ENCODE data around the gene FGFR4.
A peak's percentile ranks its signal among the peaks of the same experiment; 100 is the strongest.

The FGFR4 gene

DNA sequence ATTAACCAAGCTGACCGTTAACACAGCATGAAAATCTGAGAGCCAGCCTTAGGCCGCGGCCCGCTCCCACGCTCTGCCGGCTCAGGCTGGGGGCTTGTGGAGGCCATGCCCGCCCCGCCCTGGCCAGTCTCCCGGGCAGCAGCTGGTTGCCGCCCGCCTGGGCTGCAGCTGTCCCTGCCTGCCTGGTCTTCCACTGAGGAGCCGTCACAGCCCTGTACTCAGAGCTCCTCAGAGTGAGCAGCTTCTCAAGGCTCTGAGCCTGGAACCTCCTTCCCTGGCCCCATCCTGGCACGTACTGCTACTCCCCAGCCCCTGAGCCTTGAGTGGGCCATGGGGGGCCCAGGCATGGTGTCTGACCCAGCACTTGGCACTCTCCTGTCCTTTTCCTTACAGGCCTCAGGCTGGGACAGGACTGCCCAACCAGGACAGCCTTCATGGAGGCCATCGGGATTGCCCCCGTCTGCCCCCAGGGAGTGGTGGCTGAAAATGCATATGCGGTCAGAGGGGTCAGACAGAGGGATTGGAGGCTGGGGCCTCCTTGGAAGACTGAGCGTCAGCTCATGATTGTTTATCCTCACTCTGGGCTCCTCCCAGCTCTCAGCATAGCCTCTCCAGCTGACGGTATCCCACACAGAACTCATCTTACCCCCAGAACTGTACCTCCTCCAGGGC is 11.9 kb downstream of the FGFR4 start:
- Histone ChIP-seq H3K79me2 (ENCODE audit: insufficient read depth, low read length) (no peaks in the 10 kb centered on the region), H2AFZ (ENCODE audit: low read depth, low read length) (no peak overlapping the region), H3K4me3 (ENCODE audit: low read depth in 1 of 2, low read length in 2 of 2) (no peak overlapping the region), H3K36me3 (ENCODE audit: insufficient read depth, low read length) (no peaks in the 10 kb centered on the region), H4K20me1 (ENCODE audit: insufficient read depth, low read length) (no peaks in the 10 kb centered on the region; the same call in 1 of the 2 replicates), H3K27ac (ENCODE audit: low read length) (no peak overlapping the region), H3K9ac (ENCODE audit: low read depth, low read length) (no peak overlapping the region), H3K4me2 (ENCODE audit: insufficient read depth, low read length) (no peak overlapping the region), H3K9me3 (ENCODE audit: insufficient read depth, low read length, severe bottlenecking) (no peaks in the 10 kb centered on the region), H3K27me3 (ENCODE audit: insufficient read depth, low read length, poor library complexity) (peaks cover 7% of the 10 kb centered on the region), H3K4me1 (ENCODE audit: insufficient read depth, low read length) (no peaks in the 10 kb centered on the region)
- ATAC-seq (ENCODE audit: insufficient read depth, low read depth) (no peak), DNase-seq (no peak)
- no peak for TF ChIP-seq EZH2 (IDR thresholded peaks at IDR 0.05; ENCODE audit: borderline replicate concordance, low read depth, low read length, severe bottlenecking)
- TF ChIP-seq, protein P1, sequence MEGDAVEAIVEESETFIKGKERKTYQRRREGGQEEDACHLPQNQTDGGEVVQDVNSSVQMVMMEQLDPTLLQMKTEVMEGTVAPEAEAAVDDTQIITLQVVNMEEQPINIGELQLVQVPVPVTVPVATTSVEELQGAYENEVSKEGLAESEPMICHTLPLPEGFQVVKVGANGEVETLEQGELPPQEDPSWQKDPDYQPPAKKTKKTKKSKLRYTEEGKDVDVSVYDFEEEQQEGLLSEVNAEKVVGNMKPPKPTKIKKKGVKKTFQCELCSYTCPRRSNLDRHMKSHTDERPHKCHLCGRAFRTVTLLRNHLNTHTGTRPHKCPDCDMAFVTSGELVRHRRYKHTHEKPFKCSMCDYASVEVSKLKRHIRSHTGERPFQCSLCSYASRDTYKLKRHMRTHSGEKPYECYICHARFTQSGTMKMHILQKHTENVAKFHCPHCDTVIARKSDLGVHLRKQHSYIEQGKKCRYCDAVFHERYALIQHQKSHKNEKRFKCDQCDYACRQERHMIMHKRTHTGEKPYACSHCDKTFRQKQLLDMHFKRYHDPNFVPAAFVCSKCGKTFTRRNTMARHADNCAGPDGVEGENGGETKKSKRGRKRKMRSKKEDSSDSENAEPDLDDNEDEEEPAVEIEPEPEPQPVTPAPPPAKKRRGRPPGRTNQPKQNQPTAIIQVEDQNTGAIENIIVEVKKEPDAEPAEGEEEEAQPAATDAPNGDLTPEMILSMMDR (IDR thresholded peaks at IDR 0.05; ENCODE audit: borderline replicate concordance, extremely low read depth, low read length, poor library complexity, severe bottlenecking): no peak

GRCh38 chr5:177099422-177100093 is 12.8 kb downstream of the FGFR4 start:
- Histone ChIP-seq H3K27me3 (ENCODE audit: insufficient read depth, low read length, poor library complexity) (peaks cover 7% of the 10 kb centered on the region), H3K36me3 (ENCODE audit: insufficient read depth, low read length) (no peaks in the 10 kb centered on the region), H3K79me2 (ENCODE audit: insufficient read depth, low read length) (no peaks in the 10 kb centered on the region), H3K4me1 (ENCODE audit: insufficient read depth, low read length) (no peaks in the 10 kb centered on the region), H3K4me2 (ENCODE audit: insufficient read depth, low read length) (no peak overlapping the region), H4K20me1 (ENCODE audit: insufficient read depth, low read length) (no peaks in the 10 kb centered on the region; the same call in 1 of the 2 replicates), H3K9ac (ENCODE audit: low read depth, low read length) (no peak overlapping the region), H2AFZ (ENCODE audit: low read depth, low read length) (no peak overlapping the region), H3K27ac (ENCODE audit: low read length) (no peak overlapping the region), H3K4me3 (ENCODE audit: low read depth in 1 of 2, low read length in 2 of 2) (no peak overlapping the region), H3K9me3 (ENCODE audit: insufficient read depth, low read length, severe bottlenecking) (no peaks in the 10 kb centered on the region)
- peak; percentile 10 for DNase-seq
- TF ChIP-seq, protein P1 (IDR thresholded peaks at IDR 0.05; ENCODE audit: borderline replicate concordance, extremely low read depth, low read length, poor library complexity, severe bottlenecking): no peak
- TF ChIP-seq EZH2 (IDR thresholded peaks at IDR 0.05; ENCODE audit: borderline replicate concordance, low read depth, low read length, severe bottlenecking): no peak
- ATAC-seq (ENCODE audit: insufficient read depth, low read depth): peak; percentile 56; the same call in 2 of the 3 replicates

GRCh38 chr5:177100714-177101121 is 14.0 kb downstream of the FGFR4 start:
- Histone ChIP-seq H3K27ac (ENCODE audit: low read length) (no peak overlapping the region), H3K36me3 (ENCODE audit: insufficient read depth, low read length) (no peaks in the 10 kb centered on the region), H3K9ac (ENCODE audit: low read depth, low read length) (no peak overlapping the region), H3K4me1 (ENCODE audit: insufficient read depth, low read length) (no peaks in the 10 kb centered on the region), H3K9me3 (ENCODE audit: insufficient read depth, low read length, severe bottlenecking) (no peaks in the 10 kb centered on the region), H3K4me2 (ENCODE audit: insufficient read depth, low read length) (no peak overlapping the region), H3K4me3 (ENCODE audit: low read depth in 1 of 2, low read length in 2 of 2) (no peak overlapping the region), H3K27me3 (ENCODE audit: insufficient read depth, low read length, poor library complexity) (peaks cover 7% of the 10 kb centered on the region), H4K20me1 (ENCODE audit: insufficient read depth, low read length) (no peaks in the 10 kb centered on the region; the same call in 1 of the 2 replicates), H3K79me2 (ENCODE audit: insufficient read depth, low read length) (no peaks in the 10 kb centered on the region), H2AFZ (ENCODE audit: low read depth, low read length) (no peak overlapping the region)
- ATAC-seq (ENCODE audit: insufficient read depth, low read depth) (no peak), DNase-seq (no peak)
- TF ChIP-seq EZH2 (IDR thresholded peaks at IDR 0.05; ENCODE audit: borderline replicate concordance, low read depth, low read length, severe bottlenecking): no peak
- TF ChIP-seq, protein P1 (IDR thresholded peaks at IDR 0.05; ENCODE audit: borderline replicate concordance, extremely low read depth, low read length, poor library complexity, severe bottlenecking): no peak
